Activated CD4-positive, alpha-beta T cell treated with anti-CD3 and anti-CD28 coated beads for 36 hours (primary cell): ENCODE data around the gene NBEAL2. TPM values are rescaled to one million over a fixed set of nuclear protein-coding genes. Genes with fewer than 3 reads are reported as not detected.

Experiments
- ATAC-seq: fragments of 200-7000 bp; cut with Tn5 transposase; one replicate; pipeline ENCODE4 v1.10.0; 2021; ENCODE audit warnings: mild to moderate bottlenecking, moderate library complexity
- CTCF ChIA-PET: fragments of 350-600 bp; sonication (Branson Sonifier 250); formaldehyde crosslinking; loops from one replicate; lab custom pipeline; 2021; ENCODE audit warnings: antibody characterized with exemption; lab: Charles Lee
- POLR2A ChIA-PET: fragments of 350-600 bp; sonication (Branson Sonifier 250); formaldehyde crosslinking; loops from one replicate; lab custom pipeline; 2021; ENCODE audit warnings: antibody characterized with exemption, inconsistent platforms; lab: Charles Lee
- DNase-seq: peaks from one replicate; pipeline ENCODE4 v3.0.0-alpha.2; 2020
- H3K27ac Mint-ChIP-seq: one replicate; pipeline ENCODE4 v1.8.0; 2021; ENCODE audit warnings: mixed read lengths
- H3K27me3 Mint-ChIP-seq: one replicate; pipeline ENCODE4 v1.8.0; 2021; ENCODE audit warnings: mixed read lengths
- H3K36me3 Mint-ChIP-seq: one replicate; pipeline ENCODE4 v1.8.0; 2021; ENCODE audit warnings: low read depth, mixed read lengths
- H3K4me1 Mint-ChIP-seq: one replicate; pipeline ENCODE4 v1.8.0; 2021; ENCODE audit warnings: mixed read lengths
- H3K4me3 Mint-ChIP-seq: one replicate; pipeline ENCODE4 v1.8.0; 2021; ENCODE audit warnings: mild to moderate bottlenecking, moderate library complexity, mixed read lengths
- H3K9me3 Mint-ChIP-seq: one replicate; pipeline ENCODE4 v1.8.0; 2021; ENCODE audit warnings: low read depth, mixed read lengths
- intact Hi-C, 2 experiments: fragments of 100-400 bp; cut with DNase I in 1 of 2; cut with micrococcal nuclease in 1 of 2; formaldehyde crosslinking; loops; one replicate each; pipeline versions ENCODE4 v1.14.2 to v1.15.1; 2022 to 2024; cut with DNase I, micrococcal nuclease
- total RNA-seq, 2 experiments: library from RNA; stranded (reverse); gene quantifications; one replicate each; pipeline ENCODE4 v1.2.3, GENCODE V29; 2021

NBEAL2 gene
- total RNA-seq, 2 experiments from 2014 or later, result 83.4 to 84.9 TPM

DNA sequence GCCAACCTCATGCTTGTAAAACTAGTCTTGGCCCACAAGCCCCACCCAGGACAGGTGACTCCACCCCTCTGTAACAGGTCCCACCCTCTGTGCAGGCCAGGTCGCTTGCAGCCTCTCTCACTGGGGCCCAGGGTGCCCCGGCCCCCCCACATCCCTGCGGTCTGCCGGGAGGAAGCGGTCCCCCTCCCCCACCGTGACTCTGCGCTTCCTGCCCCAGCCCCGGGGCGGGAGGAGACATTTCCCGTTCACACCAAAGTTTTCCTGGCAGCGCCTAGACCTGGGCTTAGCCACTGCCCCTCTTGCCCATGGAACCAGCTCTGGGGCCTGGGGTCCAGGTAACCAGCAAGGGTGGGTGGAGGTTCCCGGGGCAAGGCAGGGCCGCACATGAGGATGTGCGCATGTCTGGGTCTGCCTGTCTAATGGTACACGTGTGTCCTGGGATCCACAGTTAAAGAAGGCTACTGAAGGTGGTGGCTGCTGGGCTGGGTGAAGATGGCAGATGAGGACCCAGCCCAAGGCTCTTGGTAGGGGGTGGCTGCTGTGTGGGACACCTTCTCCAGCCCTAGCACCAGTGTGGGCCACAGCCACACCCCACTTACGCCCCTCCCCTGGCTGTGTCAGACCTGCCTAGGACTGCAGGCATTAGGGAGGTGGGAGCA is 8.4 kb downstream of the NBEAL2 start:
- H3K4me3 Mint-ChIP-seq, result peak overlapping the region; percentile 77
- intact Hi-C loops, result loop anchor here (1.0 to 5.0 kb wide), 2 partner anchors 9 to 36 kb away; partner anchors contain the start of gene NBEAL2 (in 2 of the 2)
- ATAC-seq (peak; percentile 98), DNase-seq (peak; percentile 92)
- H3K27ac Mint-ChIP-seq, result peak overlapping the region; percentile 95
- H3K36me3 Mint-ChIP-seq, result peaks cover 11% of the 10 kb centered on the region
- peaks cover 57% of the 10 kb centered on the region for H3K4me1 Mint-ChIP-seq
- POLR2A ChIA-PET, result no interaction called here
- H3K9me3 Mint-ChIP-seq, result no peaks in the 10 kb centered on the region
- CTCF ChIA-PET, result interaction anchor here (1.2 to 1.4 kb wide), 3 partner anchors 11 to 64 kb away, joined by 3 to 5 read pairs (median 4); partner anchors contain the start of gene CCDC12
- no peaks in the 10 kb centered on the region for H3K27me3 Mint-ChIP-seq

DNA sequence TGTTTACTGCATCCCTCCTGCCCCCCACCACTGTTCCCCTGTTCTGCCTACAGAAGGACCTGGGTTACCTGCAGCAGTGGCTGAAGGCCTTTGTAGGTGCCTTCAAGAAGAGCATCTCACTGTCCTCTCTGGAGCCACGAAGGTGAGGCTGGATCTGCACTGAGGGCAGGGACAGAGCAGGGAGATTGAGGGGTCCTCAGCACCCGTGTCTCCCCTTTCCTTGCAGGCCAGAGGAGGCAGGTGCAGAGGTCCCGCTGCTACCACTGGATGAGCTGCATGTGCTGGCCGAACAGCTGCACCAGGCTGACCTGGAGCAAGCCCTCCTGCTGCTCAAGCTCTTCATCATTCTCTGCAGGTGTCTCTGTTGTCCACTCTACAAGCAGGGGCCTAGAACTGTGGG is 9.2 kb downstream of the NBEAL2 start:
- Mint-ChIP-seq H3K9me3 (no peaks in the 10 kb centered on the region), H3K36me3 (peaks cover 11% of the 10 kb centered on the region), H3K27ac (peak overlapping the region; percentile 95), H3K27me3 (no peaks in the 10 kb centered on the region), H3K4me3 (peak overlapping the region; percentile 77), H3K4me1 (peaks cover 55% of the 10 kb centered on the region)
- ChIA-PET POLR2A (no interaction called here), CTCF (interaction anchor here (1.4 kb wide), 1 partner anchor 64 kb away, joined by 4 read pairs; no protein-coding TSS in a partner anchor)
- DNase-seq (no peak), ATAC-seq (no peak)
- intact Hi-C loops, result loop anchor here in 1 of 2 experiments (5.0 kb wide), 1 partner anchor 36 kb away; no protein-coding TSS in a partner anchor

DNA sequence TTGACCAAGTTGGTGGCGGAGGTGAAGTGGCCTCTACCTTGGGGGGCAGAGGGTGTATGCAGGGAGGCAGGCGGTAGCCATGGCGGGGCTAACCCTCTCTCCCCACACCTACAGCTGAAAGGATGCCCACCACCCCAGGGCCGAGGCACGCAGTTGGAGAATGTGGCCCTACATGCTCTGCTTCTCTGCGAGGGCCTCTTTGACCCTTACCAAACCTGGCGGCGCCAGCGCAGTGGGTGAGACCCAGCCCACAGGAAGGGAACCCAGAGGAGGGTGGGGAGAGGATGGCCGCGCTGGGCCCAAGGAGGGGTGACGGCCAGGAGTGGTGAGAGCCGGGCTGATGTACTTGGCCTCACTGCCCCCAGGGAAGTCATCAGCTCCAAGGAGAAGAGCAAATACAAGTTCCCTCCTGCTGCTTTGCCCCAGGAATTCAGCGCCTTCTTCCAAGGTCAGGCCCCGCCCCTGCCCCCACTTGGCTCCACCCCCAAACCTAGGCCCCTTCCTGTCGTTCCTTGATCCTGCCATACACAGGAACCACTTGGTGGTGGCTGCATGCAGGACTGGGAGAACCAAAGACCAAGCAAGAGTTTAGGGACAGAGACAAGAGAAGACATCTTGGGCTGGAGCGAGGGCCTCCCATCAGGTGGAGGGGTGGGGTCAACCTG is 9.8 kb downstream of the NBEAL2 start:
- DNase-seq, result no peak
- Mint-ChIP-seq H3K27me3 (no peaks in the 10 kb centered on the region), H3K9me3 (no peaks in the 10 kb centered on the region), H3K36me3 (peaks cover 11% of the 10 kb centered on the region), H3K27ac (peak overlapping the region; percentile 95), H3K4me1 (peaks cover 55% of the 10 kb centered on the region), H3K4me3 (peak overlapping the region; percentile 77)
- CTCF ChIA-PET, result no interaction called here
- no peak for ATAC-seq
- POLR2A ChIA-PET, result no interaction called here
- intact Hi-C loops, result loop anchor here in 1 of 2 experiments (5.0 kb wide), 1 partner anchor 37 kb away; no protein-coding TSS in a partner anchor

DNA sequence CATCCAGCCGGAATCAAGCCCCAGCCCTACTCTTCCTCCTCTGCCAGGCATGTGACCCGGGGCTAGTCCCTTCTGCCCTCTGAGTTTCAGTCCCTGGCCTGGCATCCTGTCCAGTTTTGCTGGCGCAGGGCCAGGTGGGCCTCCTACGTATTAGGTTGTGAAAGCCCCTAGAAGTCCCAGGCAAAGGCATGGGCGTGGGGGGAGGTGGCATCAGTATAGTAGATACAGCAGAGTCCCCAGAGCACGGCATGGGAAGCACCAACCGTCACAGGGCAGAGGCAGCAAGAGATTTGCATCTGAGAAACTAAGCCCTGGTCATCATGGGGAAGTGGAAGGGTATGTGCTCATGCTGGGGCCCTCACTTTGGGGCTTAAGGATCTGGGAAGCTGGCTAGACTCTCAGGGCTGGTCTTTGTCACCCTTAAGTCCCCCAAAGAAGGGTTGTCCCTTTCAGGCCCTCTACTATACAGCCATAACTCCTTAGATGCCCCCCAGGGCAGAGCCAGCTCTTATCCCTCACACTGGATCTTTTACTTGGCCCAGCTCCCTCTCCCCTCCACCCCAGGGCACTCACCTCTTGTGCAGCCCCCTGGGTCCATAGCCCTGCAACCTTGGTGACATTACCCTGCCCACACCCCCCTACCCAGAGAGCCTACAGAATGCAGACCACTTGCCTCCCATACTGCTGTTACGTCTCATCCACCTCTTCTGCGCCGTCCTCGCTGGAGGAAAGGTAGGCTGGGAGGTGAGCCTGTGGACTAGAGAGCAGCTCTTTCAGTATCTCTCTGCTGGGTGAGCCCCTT is 11.3 kb downstream of the NBEAL2 start:
- no peak for ATAC-seq
- Mint-ChIP-seq H3K27ac (peak overlapping the region; percentile 34), H3K27me3 (no peaks in the 10 kb centered on the region), H3K36me3 (peaks cover 14% of the 10 kb centered on the region), H3K4me1 (peaks cover 41% of the 10 kb centered on the region), H3K9me3 (no peaks in the 10 kb centered on the region), H3K4me3 (no peak overlapping the region)
- ChIA-PET POLR2A (no interaction called here), CTCF (interaction anchor here (0.5 to 0.7 kb wide), 2 partner anchors 30 to 142 kb away, joined by 4 read pairs; no protein-coding TSS in a partner anchor)
- no peak for DNase-seq
- intact Hi-C loops, result no loop called here

DNA sequence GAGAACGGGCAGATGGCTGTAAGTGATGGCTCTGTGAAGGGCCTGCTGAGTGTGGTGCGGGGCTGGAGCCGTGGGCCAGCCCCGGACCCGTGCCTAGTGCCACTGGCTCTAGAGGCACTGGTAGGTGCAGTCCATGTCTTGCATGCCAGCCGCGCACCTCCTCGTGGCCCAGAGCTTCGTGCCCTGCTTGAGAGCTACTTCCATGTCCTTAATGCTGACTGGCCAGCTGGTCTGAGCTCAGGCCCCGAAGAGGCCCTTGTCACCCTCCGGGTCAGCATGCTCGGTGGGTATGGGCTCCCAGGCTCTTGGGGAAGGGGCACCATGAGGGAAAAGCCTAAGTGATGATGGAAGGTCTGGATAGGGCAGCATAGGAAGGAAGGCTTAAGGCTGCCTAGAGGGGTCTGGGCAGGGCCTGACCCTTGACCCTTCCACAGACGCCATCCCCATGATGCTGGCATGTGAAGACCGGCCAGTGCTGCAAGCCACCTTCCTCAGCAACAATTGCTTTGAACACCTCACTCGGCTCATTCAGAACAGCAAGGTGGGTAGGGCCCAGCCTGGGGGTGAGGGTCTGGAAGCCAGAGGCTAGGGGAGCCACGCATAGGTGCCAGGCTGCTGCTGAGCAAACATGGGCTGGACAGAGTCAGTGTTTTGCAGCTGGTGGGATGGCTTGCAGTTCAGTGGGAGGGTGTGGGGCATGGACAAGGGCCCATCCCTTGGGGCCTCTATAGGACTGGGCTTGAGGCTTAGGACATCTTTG is 12.1 kb downstream of the NBEAL2 start:
- no peaks in the 10 kb centered on the region for H3K27me3 Mint-ChIP-seq
- ChIA-PET CTCF (interaction anchor here (0.7 to 1.0 kb wide), 2 partner anchors 18 to 29 kb away, joined by 3 to 4 read pairs; no protein-coding TSS in a partner anchor), POLR2A (interaction anchor here (1.4 kb wide), 1 partner anchor 9 kb away, joined by 5 read pairs; no protein-coding TSS in a partner anchor)
- ATAC-seq, result no peak
- H3K4me3 Mint-ChIP-seq, result no peak overlapping the region
- DNase-seq, result no peak
- H3K4me1 Mint-ChIP-seq, result peaks cover 33% of the 10 kb centered on the region
- H3K9me3 Mint-ChIP-seq, result no peaks in the 10 kb centered on the region
- no peak overlapping the region for H3K27ac Mint-ChIP-seq
- peaks cover 14% of the 10 kb centered on the region for H3K36me3 Mint-ChIP-seq
- intact Hi-C loops, result no loop called here

DNA sequence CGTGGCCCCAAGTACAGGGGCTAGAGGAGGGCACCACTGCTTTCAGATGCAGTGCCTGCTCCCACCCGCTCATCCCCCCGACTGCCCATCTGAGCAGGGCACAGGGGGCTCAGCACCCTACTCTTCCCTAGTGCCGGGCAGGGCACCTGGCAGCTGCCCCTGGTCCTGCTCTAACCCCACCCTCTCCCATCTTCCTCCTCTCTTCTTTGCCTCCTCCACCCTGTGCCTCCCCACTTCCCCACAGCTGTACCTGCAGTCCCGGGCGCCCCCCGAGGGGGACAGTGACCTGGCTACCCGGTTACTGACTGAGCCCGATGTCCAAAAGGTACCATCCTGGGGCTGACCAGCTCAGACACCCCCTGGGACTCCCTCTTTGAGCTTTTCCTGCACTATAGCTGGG is 12.8 kb downstream of the NBEAL2 start:
- H3K27ac Mint-ChIP-seq, result no peak overlapping the region
- DNase-seq, result no peak

DNA sequence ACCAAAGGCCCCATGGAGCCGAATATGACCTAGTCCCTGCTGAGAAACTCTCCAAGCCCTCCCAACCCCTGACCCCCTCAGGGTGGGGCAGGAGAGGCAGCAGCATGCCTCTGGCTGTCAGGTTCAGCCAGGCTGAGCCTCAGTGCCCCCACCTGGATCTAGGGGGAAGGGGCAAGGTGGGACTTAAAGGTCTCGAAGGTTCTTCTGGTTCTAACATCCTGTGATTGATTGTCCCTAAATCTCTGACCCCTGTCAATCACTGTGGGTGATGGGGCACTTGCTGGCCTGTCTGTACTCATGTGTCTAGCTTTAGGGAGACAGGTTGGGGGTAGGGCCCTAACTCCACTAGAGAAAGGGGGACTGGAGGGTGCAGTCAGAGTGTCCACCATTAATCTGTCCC is 13.8 kb downstream of the NBEAL2 start:
- peaks cover 20% of the 10 kb centered on the region for H3K4me1 Mint-ChIP-seq
- DNase-seq, result no peak
- H3K27me3 Mint-ChIP-seq, result no peaks in the 10 kb centered on the region
- H3K9me3 Mint-ChIP-seq, result no peaks in the 10 kb centered on the region
- H3K36me3 Mint-ChIP-seq, result peaks cover 16% of the 10 kb centered on the region
- ChIA-PET CTCF (no interaction called here), POLR2A (no interaction called here)
- ATAC-seq, result no peak
- intact Hi-C loops, result no loop called here
- H3K4me3 Mint-ChIP-seq, result no peak overlapping the region
- no peak overlapping the region for H3K27ac Mint-ChIP-seq

More for the DNA sequence above, 12.8 kb downstream of the NBEAL2 start:
- H3K27me3 Mint-ChIP-seq, result no peaks in the 10 kb centered on the region
- POLR2A ChIA-PET, result interaction anchor here (1.4 kb wide), 1 partner anchor 10 kb away, joined by 5 read pairs; no protein-coding TSS in a partner anchor
- CTCF ChIA-PET, result interaction anchor here (1.0 kb wide), 1 partner anchor 17 kb away, joined by 3 read pairs; no protein-coding TSS in a partner anchor
- peaks cover 30% of the 10 kb centered on the region for H3K4me1 Mint-ChIP-seq
- H3K9me3 Mint-ChIP-seq, result no peaks in the 10 kb centered on the region
- ATAC-seq, result no peak
- H3K4me3 Mint-ChIP-seq, result no peak overlapping the region
- intact Hi-C loops, result no loop called here
- H3K36me3 Mint-ChIP-seq, result peaks cover 14% of the 10 kb centered on the region

DNA sequence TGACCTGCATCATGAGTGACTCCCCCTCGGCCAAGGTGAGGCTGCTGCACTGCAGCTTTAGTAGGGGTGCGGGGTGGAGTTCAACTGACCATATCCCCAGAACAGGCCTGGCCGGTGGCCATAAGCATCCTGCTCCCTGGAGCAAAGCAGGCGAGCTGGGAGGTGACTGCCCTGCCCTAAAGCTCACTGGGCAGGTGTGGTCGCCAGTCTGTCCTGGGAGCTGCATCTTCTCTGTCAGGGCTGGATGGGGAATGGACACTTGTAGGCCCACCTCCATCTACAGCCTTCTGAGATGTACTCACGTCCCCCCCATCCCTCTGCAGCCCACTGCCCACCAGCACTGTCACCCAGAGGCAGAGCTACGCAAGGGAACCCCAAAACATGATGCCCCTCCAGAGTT is 14.5 kb downstream of the NBEAL2 start:
- POLR2A ChIA-PET, result no interaction called here
- Mint-ChIP-seq H3K9me3 (no peaks in the 10 kb centered on the region), H3K27me3 (no peaks in the 10 kb centered on the region), H3K27ac (no peak overlapping the region), H3K4me3 (no peak overlapping the region), H3K4me1 (peaks cover 15% of the 10 kb centered on the region), H3K36me3 (peaks cover 15% of the 10 kb centered on the region)
- DNase-seq (no peak), ATAC-seq (no peak)
- intact Hi-C loops, result no loop called here
- CTCF ChIA-PET, result interaction anchor here (0.6 kb wide), 1 partner anchor 185 kb away, joined by 3 read pairs; no protein-coding TSS in a partner anchor

DNA sequence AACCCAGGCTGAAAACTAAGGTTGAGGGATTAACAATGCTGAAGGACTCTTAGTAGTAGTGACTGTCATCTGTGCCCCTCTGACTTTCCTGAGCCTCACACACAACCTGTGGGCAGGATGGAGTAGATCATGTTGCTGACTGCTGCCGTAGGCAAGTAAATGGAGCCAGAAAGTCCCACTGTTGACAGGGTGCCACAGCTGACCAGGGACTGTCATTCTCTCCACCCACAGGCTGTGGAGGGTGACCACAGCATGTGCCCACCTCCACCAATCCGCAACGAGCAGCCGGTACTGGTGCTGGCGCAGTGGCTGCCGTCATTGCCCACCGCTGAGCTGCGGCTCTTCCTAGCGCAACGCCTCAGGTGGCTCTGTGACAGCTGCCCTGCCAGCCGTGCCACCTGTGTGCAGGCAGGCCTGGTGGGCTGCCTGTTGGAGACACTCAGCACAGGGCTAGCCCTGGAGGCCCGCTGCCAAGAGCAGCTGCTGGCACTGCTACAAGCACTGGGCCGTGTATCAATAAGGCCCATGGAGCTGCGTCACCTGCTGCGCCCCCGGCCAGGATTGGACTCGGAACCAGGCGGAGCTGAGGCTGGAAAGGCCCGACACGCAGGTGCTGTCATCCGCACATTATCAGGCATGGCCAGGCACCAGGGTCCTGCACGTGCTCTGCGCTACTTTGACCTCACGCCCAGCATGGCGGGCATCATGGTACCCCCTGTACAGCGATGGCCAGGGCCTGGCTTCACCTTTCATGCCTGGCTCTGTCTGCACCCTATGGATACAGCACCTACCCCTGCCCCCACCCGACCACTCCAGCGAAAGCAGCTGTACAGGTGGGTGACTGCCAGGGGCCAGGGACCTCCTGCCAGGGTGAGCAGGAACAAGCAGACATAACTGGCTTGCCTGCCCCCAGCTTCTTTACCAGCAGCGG is 15.6 kb downstream of the NBEAL2 start:
- Mint-ChIP-seq H3K27me3 (no peaks in the 10 kb centered on the region), H3K9me3 (no peaks in the 10 kb centered on the region), H3K4me1 (peaks cover 6% of the 10 kb centered on the region), H3K27ac (no peak overlapping the region), H3K36me3 (peaks cover 10% of the 10 kb centered on the region), H3K4me3 (no peak overlapping the region)
- ATAC-seq (no peak), DNase-seq (no peak)
- intact Hi-C loops, result no loop called here
- CTCF ChIA-PET, result interaction anchor here (0.6 kb wide), 1 partner anchor 12 kb away, joined by 3 read pairs; no protein-coding TSS in a partner anchor
- POLR2A ChIA-PET, result no interaction called here
